ENCODE data around the gene COL4A2.

COL4A2 gene

DNA sequence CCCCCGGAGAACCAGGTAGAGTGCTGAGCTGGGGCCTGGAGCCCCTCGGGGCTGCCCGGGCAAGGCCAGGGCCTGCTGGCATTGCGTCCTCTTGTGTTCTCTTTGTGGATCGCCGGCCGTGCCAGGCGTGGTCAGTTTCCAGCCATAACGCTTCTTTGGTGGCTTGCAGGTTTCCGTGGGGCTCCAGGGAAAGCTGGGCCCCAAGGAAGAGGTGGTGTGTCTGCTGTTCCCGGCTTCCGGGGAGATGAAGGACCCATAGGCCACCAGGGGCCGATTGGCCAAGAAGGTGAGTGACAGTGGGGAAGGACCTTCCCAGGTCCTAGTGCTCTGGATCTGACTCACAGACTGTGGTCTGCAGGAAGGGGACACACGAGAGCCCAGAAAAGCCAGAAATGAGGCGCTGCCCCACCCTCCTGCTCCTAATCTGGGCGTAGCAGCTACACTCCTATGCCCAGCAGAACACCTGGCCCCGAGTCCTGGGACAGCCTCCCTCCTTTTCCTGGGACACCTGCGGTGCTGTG lies 197.0 kb downstream of the COL4A2 start:
- DNase-seq = no peak

DNA sequence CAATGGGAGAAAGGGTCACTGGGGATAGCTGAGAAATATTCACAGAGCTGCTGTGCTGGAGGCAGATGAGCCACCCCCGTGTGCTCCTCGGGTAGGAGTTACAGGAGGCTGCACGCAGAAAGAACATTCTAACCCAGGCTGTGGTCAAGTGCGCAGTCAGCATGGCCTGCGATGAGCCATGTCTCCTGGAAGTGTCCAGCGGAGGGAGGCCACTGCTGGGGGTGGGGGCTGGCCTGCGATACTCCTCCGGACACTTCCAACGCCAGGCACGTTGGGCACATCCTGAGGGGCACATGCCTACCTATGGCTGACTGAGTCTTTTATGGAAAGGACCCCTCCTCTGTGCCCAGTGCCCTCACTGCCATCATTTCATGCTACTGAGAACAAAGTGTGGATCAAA lies 198.5 kb downstream of the COL4A2 start:
- DNase-seq = no peak

DNA sequence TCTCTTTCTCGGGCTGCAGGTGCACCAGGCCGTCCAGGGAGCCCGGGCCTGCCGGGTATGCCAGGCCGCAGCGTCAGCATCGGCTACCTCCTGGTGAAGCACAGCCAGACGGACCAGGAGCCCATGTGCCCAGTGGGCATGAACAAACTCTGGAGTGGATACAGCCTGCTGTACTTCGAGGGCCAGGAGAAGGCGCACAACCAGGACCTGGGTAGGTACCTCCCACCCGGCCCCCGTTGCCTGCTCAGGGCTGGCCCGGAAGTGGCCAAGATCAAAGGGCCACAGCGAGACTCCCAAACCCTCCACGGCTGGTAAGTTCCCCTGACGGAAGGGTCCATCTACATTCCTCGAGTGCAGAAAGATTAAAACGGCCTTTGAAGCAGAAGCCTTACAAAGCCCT lies 199.3 kb downstream of the COL4A2 start:
- DNase-seq = no peak

DNA sequence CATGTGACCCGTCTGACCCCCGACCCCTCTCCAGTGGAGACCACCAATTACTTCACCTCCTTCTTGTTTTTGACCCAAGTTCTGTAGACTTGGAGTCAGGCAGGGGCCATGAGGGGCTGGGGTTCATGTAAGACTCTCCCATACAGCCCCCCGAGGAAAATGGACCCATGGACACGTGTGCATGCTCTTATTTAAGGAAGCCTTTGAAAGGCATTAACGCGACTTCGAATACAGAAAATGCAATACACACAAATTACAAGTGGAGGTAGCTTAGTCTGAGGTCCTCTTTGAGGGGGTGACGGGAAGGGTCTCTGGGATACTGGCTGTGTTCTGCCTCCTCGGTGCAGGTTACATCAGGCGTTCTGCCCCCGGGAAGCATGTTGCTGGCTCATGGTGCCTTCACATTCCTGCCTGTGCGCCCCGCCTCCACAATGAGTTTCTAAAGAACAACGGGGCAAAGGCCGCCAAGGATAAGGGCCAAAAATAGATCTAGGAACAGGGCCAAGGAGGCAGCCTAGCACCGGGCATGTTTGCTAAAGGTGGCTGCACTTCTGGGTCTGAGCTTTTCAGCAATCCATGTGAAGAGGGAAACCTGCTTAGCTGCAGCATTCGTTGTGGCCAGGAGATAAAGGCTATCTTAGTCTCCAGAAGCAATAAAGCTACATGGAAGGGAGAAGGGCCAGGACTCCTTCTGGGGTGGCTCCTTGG lies 199.9 kb downstream of the COL4A2 start:
- no peak for DNase-seq

DNA sequence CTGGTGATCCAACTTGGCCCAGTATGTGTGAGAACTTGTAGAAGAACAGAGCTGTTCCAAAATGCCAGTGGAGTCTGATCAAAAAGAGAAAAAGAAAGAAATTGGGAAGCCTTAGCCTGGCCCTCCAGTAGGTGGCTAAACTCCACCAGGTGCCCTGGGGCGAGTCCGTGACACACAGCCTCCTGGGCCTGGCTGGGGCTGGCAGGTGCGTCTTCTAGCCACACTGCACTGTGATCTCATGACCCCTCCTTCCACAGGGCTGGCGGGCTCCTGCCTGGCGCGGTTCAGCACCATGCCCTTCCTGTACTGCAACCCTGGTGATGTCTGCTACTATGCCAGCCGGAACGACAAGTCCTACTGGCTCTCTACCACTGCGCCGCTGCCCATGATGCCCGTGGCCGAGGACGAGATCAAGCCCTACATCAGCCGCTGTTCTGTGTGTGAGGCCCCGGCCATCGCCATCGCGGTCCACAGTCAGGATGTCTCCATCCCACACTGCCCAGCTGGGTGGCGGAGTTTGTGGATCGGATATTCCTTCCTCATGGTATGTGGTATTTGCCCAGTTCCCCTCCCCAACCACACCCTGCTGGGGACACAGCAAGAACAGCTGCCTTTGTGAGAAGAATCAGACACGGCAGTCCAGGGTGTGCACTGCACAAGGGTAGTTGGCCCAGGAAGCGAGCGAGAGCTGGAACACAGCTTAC lies 200.7 kb downstream of the COL4A2 start:
- DNase-seq = no peak

DNA sequence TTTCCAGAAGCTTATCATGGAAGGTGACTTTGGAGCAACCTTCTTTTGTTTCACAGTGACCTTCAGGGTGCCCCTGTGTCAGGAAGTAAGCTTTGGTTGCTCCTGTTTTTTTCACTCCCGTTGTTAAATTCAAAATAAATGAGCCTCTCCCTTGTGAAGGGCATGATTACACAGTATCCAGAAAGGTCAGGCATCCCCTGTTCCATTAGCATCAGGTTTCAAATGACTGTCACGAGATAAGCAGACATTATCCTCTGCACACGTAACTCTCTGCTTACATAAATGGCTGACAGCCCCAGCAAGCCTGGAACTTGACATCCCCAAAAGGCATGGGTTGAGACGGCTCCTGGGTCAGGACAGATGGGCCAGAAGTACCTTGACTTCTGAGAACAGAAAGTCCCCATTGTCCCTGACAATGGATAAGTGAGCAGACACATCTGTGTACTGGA lies 202.4 kb downstream of the COL4A2 start:
- DNase-seq = no peak

DNA sequence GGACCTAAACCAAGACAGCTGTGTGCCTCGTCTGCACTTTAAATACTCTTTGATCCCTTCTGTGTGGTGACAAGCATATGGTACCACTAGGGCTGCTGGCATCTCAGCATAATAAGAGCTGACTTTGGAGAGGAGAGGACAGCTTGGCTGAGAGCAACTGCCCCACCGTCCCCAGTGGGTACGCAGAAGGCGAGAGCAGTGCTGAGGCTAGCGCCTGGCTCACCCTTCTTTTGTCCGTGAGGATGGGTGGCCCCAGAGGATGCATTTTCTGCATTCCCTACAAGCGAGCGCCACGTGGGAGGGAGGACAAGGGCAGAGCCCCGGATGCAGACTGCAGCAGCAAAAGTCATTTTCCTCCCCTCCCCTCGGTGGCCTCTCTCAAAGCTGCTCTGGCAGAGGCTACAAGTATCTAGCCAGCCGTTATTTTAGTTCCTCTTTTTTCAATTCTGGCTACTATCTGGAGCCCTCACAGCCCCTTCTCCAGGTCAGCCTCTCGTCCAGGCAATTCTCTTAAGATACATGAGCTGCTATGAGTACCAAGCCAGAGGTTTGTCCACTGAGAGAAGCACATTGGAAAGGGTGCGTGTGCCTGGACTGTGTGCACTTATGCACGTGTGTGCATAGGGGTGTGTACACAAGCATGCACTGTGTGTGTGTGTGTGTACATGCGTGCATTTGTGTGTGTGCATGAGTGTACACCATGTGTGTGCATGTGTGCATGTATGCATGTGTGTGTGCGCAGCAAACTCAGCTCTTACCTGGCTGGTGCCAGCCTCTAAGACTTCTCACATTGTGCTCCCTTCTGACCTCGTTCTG lies 203.1 kb downstream of the COL4A2 start:
- DNase-seq = no peak

DNA sequence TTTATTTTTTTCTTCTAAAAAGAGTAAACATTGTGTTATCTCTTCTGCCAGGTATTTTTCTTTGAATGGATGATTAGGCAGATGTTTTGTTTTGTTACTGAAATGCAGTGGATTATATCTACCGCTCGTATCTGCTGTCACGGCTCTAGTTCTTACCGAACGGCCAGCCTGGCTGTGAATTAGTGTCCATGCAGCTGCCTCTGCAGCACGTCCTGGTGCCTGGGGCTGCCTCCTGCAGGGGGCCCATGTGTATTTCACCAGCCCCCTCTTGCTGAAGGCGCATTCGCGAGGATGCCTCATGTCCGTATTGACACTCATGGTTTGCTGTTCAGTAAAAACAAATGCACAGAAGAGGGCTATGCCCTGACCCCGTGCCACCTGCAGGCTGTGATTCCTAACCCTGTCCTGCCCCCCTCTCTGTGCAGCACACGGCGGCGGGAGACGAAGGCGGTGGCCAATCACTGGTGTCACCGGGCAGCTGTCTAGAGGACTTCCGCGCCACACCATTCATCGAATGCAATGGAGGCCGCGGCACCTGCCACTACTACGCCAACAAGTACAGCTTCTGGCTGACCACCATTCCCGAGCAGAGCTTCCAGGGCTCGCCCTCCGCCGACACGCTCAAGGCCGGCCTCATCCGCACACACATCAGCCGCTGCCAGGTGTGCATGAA lies 204.6 kb downstream of the COL4A2 start:
- DNase-seq = no peak

DNA sequence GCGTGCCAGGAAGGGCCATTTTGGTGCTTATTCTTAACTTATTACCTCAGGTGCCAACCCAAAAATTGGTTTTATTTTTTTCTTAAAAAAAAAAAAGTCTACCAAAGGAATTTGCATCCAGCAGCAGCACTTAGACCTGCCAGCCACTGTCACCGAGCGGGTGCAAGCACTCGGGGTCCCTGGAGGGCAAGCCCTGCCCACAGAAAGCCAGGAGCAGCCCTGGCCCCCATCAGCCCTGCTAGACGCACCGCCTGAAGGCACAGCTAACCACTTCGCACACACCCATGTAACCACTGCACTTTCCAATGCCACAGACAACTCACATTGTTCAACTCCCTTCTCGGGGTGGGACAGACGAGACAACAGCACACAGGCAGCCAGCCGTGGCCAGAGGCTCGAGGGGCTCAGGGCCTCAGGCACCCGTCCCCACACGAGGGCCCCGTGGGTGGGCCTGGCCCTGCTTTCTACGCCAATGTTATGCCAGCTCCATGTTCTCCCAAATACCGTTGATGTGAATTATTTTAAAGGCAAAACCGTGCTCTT lies 205.2 kb downstream of the COL4A2 start:
- DNase-seq = no peak

DNA sequence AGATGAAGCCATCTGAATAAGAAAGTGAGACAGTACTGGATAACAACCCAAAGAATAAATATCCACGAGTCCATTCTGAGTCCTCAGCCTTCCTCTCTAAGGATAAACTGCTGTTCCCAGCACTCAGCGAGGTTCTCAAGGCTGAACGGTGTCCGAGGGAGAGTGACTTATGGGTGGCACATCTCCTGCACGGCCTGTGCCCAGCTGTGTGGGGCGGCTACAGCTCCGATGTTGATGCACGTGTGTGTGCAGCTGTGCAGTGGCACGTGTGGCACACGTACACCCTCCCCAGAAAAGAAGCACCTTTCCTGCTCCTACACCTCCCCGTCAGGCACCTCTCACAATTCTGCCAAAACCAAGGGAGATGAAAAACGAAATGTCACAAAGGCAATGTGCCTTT lies 209.4 kb downstream of the COL4A2 start:
- DNase-seq = no peak

DNA sequence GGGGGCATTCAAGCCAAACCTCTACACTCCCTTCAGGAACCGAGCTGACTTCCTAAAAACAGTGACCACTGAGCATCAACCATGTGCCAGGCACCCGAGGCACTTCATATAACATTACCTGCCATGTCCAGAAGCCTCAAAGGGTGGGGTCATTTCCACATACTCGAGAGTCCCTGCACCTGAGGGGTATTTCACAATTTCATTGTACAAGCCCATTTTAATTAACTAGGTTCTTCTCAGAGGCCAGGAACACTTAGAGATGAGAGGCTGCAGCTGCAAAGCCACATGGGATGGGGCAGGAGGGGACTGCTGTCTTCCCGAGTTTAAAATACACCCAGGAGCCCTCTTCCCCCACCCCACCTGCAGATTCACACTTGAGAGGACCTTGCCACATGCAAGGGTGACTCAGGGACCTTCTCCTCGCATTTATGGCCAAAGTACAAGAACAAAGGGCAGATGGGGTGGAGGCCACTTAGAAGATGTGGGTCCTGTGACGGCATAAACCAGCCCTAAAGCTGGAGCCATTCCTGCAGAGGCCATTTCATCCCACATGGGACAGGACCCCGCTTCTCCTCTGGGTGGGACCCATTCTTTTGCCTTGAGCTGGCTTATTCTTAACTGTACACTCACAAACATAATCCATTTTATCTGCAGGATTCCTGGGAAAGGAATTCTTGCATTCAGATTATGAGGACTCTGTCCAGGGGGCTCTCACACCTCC lies 210.6 kb downstream of the COL4A2 start:
- DNase-seq = no peak

DNA sequence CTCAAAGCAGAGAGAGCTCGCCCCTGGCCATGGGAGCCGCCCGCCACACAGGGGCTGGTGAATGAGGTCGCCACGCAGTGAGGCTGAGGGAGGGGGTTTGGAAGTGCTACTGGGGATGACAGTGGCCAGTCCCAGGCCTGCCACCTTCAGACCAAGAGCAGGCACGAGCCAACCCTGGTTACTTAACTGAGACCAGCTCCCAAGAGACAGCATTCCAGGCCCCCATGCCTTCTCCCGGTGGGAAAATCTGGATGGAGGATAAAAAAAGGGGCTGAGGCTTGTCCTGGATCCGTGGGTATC lies 211.1 kb downstream of the COL4A2 start:
- no peak for DNase-seq

DNA sequence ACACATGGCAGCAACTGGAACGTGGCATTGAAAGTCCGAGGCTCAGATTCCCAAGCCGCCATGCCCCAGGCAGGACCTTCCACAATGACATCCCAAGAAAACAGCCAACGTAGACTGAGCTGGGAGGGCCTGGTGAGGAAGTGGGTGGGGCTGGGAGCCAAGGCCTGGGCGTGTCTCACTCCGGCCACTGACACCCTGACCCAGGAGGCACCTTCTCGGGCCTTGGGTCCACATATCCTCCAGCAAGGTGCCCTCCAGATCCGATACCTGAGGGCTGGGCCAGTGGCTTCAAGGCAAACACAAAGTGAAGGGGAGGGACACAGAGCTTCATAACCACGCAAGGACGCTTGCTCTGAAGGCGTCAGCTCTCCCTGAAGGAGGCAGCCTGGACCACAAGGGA lies 211.5 kb downstream of the COL4A2 start:
- DNase-seq = no peak

DNA sequence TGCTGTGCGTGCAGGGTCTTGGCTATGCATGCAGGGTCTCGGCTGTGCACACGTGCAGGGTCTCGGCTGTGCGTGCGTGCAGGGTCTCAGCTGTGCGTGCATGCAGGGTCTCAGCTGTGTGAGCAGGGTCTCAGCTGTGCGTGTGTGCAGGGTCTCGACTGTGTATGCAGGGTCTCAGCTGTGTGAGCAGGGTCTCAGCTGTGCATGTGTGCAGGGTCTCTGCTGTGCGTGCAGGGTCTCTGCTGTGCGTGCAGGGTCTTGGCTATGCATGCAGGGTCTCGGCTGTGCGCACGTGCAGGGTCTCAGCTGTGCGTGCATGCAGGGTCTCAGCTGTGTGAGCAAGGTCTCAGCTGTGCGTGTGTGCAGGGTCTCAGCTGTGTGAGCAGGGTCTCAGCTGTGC lies 212.0 kb downstream of the COL4A2 start:
- no peak for DNase-seq

DNA sequence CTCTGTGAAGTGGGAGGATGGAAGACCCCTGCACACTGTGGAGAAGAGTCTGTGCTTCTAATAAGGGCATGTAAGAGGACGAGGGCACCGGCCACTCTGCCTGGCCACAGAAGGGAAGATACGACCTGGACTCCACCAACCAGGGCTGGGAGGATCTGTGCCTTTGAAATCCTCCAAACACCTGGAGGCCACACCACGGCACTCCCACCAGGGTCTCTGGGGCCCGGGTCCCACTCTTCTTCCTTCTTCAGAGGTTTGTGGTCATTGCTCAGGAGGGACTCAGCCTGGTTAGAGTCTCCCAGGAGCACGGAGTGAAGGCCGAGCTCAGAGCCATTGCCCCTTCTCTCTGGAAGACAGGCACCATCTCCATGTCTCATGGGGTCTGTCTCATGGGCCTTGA lies 212.4 kb downstream of the COL4A2 start:
- no peak for DNase-seq

DNA sequence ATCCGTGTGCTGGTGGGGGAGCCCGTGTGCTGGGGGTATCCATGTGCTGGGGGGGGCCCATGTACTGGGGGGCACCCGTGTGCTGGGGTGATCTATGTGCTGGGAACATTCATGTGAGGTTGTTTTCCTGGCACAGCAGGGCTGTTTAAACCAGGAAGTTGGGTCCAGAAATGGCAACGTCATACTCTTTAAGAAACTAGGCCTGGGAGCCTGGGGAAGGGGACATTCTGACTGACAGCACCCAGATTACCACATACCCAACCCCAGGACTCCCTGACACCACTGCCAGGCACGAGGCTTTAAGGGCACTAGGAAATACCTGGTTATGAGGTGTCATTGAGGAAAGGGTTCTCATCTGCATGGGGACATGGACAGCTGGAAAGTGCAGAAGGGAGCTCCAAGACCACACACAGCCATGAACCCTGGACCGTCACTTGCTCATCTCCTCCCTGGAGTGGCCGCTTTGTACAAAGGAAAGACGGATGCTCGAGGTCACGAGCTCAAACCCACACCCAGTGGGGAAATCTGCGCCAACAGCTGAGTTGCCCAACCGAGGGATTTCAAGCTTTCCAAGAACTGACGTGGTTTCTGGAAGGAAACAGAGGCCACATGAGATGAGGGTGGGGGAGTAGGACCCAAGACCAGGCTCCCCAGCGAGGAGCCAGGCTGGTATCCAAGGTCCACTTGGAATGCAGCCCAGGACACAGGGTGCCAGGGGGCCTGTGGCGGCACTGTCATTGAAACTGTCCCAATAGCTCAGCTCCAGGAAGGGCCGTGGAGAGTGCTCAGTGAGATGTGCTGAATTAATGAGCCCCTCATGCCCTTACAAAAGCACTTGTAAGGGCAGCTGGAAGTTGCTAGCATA lies 213.6 kb downstream of the COL4A2 start:
- no peak for DNase-seq

DNA sequence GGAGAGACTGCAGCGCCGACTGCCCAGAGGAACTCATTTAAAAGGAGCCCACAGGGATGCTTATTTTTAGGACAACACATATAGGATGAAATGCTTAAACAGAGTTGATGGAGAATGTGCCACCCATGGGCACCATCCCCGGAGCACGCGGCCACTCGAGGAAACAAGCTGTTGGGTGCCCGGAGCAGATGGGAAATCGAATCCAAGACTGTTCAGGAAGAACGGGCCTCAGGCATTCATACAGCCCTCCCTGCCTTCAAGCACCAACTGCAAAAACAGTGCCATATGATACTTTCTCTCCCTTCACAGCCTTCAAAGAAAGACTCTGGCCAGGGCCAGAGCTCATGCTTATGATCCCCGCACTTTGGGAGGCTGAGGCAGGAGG lies 214.2 kb downstream of the COL4A2 start:
- no peak for DNase-seq

DNA sequence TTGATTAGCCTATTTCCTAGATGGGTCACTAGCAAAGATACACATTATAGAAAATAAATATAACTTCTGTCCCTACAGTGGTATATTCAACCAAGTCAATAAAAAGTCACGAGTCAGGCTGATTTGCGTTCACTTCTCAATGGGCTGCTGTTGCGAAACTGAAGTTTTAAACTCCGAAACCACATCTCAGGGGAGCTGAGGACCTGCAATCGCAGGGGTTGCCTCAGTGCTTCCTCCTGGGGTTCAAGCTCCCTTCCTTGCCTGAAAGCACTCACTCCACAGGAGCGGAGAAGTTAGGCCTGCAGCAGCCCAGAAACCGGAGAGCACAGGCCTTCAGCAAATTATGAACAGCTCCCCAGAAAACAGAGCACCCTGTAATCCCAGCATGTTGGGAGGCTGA lies 214.9 kb downstream of the COL4A2 start:
- no peak for DNase-seq

DNA sequence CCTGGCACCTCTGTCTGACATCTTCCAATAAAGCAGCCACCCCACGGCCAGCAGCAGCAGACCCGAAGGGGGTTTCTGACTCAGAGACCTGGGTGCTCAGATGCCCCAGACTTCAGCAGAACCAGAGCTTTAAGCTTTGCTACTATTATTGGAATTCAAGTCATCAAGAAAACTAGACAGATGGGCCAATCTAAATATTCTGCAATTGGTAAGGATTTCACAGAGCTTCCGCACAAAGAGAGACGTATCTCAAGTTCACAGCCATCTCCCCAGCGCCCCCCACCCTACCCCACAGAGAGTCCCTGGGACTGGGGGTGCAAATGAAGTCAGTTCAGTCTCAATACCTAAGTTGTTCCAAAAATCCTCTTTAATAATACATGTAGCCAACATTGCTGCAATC lies 215.6 kb downstream of the COL4A2 start:
- DNase-seq = no peak

DNA sequence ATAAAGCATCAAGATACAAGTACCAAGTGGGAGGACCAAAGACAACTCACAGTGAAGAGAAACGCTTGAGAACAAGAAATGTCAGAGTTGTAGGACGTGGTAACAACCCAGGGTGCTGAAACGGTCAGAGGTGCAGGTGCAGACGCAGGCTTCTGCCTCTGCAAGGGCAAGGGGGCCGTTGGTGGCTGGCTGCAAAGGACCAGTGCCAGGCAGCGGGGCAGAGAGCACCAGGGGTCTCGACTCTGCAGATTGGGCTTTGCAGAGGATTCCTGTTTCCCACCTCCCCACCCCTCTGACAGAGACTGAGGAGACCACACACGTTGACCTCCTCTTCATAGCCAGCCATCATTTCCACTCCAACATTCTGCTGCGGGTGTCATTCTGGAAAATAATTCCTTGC lies 216.1 kb downstream of the COL4A2 start:
- DNase-seq = no peak

DNA sequence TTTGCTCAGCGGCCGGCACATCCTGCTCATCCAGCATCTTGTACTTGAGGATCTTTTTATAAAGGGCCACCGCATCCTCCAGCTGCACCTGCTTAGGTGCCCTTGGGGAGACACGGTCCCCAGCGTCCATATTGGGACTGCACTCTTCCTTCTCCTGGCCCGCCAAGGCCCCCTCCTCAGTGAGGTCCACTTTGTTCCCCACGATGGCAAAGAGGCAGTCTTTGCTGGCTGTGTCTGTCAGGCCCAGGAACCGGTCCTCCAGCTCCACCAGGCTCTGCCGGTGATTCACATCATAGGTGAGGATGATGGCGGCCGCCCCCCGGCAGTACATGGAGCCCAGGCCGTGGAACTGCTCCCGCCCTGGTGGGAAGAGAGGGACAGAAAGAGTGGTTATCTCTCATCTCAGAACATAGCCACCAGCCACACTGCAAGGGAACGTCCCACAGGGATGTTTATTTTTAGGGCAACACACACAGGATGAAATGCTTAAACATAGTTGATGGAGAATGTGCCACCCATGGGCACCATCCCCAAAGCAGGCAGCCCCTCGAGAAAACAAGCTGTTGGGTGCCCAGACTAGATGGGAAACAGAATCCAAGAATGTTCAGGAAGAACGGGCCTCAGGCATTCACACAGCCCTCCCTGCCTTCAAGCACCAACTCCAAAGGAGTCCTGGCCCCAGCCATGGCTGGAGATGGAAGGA lies 216.9 kb downstream of the COL4A2 start:
- no peak for DNase-seq

All from central memory CD4-positive, alpha-beta T cell (primary cell).